ENCODE measurements around the gene BRME1.

Gene BRME1

DNA sequence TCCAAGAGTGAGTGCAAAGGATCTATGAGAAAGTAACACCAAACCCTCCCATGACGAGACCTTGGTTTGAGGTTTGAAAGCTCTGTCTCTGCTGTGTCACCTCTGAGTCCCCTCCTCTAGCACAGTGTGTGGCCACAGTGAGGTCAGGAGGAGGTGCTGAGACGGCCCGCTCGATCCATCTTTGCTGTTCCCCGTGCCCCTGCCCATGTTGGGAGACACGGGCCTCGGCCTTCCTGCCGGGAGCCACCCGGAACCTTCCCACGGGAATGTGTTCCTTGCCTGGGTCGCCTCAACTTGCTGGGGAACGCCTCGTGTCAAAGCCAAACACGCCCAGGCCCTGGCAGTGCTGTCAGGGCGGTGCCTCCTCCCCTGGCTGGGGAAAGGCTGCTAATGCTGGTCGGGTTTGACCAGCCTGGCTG, 18.9 kb downstream of the BRME1 start:
- no peak for DNase-seq

DNA sequence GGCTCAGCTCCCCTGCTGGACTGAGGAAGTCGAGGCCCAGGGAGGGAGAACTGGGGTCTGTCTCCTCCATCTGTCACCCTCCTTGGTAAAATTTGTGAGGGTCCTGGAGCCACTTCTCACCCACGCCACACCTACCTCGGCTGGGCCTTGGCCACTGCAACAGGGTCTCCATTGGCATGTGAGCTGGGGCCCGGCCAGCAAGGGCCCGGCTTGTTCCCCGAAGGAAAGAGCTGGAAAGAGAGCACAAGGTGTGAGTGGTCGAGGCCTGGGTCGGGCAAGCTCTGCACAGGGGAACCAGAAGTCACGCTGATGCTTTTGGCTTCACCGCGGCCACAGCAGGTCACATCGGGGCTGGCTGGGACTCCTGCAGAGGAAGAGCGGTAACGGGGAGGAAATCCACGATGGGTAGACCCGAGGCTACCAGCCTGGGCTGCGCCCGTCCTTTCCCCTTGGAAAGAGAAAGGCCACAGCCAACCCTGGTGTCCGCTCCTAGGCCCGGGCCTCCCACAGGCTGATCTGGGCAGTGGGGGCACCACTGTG, 20.0 kb downstream of the BRME1 start:
- DNase-seq: no peak

DNA sequence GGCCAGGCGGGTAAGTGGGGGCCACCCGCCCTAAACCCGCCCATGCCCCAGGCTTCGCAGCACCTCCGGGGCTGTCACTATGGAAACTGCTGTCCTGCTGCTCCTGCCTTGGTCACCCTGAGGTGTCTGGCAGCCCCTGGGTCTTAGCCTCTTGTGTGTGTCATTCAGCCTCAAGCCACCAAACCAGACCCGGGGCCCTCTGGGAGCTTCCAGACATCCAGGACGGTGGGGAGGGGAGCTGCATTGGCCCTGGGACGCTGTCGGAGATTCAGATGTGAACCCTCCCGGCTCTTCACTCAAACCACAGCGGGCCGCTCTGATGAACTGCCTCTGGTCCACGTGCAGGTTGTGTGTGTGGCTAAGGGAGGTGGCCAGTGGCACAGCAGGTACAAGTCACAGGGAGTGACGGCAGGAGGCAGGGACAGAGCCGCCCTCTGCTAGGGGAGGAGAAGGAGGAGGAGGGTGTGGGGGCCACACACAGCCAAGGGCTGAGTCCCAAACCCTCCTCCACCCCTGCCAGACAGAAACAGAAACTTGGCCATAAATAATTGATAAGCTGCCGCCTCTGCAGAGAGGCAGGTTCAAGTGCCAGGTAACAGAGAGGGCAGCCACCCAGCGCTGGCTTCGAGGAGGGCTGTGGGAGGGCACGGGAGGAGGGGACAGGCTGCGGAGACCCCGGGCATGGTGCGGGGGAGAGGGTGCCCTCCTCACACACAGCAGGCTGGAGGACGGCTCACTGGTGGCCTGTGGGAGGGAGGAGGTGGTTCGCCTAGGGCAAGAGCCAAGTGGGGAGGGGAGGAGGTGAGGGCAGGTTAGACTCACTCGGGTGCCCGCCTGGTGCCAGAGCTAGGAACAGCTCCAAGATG, 21.0 kb downstream of the BRME1 start:
- DNase-seq: no peak

DNA sequence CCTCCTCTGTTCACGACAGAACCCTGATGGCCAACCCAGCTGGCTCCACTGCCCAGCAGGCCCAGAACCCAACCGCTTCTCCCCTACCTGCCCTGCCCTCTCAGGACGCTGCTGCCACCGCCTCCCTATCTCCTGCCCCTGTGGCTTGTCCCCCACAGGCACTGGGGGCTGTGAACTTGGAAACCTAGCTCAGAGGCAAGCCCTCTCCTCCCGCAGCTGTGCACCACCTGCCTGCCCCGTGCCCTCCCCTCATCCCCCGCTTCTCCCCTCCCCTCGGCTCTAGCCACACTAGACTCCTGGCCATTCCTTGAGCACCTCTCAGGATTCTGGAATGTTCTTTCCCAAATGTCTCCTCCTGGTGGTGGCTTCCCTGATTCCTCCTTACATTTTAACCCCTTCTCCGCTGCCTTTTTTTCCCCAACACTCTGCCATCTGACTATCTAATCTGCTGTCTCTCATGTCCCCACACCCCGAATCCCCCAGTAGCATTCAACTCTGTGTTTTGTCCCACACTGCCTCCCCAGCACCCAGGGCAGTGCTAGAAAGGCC, 22.3 kb downstream of the BRME1 start:
- DNase-seq: no peak

DNA sequence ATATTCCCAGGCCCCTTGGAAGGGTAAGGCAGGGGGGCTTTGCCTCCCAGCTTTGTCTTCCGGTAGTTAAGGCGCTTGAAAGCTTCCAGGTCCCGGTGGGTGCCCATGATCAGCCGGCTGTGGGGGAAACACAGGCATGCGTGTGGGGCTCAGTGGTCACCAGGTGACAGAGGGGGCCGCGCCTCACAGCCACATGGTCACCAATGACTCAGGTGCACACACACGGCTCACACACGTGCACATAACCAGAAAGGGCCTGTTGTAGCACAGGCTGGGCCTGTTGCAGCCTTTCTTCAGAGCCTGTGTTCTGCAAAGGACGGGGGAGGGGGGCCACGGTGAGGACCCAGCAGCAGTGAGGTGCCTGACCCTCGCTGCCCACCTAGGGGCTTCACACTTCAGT, 23.1 kb downstream of the BRME1 start:
- no peak for DNase-seq

DNA sequence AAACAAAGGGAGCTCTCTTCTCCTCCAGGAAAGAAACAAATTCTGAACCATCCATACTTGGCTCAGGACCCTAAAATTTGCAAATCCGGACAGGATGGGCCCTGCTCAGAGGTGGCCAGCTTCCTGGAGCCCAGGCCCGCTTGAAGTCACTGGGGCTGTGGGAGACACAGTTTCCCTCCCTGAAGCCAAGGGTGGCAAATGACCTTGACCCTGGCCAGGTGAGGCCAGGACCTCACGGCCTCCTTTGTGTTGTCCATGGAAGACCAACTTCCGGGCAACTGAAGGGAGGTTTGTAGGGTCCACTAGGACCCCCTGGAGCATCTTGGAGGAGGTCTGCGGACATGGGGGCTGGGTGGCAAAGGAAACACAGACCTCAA, 23.5 kb downstream of the BRME1 start:
- no peak for DNase-seq

DNA sequence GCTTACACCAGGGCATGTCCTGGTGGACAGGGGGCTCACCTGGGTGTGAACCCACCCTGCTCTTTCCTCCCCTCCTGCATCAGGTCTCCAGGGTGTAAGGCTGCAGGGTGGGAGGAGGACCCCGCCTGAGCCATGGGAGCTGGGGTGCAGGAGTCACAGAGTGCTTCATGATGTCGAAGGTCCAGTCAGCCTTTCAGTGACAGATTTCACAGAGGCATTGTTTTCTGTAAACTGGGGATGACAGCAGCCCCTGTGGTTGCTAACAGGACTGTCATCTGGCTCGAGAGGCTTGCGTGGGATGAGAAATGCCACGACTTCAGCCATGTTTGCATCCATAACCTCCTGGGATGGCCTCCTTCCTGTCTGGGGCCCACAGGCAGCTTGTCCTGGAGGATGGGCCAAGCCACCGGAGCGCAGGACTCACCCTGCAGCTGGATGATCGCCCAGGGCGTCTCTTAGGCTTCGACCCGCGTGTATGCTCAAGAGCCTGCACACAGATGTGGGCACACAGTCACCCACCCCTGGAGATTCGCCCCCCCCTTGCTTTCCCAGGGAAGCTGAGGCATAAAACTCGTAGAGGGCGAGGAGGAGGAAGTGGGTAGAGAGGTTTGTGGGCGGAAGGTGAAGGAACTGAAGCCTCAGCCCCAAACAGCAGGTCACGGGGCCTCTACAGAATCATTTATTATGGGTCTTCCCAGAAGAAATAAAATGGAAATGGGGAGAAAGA, 24.1 kb downstream of the BRME1 start:
- DNase-seq: no peak

DNA sequence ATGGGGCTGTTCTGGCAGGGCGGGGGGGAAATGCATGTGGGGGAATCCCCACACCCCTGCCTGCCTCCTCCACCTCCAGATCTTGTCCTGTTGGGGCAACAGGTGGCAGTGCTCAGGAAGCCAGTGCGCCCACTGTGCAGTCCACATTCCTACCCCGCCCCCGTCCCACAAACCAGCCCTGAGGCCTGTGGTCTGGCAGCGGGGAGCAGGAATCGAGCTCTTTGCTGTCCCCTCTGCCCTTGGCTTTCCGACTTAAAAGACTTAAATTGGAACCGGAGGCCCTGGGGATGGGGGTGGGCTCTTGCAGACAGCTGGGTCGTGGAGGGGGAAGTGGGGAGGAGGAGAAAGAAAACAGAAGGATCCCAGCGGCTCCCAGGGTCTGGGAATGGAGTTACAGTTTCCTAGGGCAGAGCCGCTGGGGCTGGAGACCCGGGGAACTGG, 24.6 kb downstream of the BRME1 start:
- DNase-seq: no peak

DNA sequence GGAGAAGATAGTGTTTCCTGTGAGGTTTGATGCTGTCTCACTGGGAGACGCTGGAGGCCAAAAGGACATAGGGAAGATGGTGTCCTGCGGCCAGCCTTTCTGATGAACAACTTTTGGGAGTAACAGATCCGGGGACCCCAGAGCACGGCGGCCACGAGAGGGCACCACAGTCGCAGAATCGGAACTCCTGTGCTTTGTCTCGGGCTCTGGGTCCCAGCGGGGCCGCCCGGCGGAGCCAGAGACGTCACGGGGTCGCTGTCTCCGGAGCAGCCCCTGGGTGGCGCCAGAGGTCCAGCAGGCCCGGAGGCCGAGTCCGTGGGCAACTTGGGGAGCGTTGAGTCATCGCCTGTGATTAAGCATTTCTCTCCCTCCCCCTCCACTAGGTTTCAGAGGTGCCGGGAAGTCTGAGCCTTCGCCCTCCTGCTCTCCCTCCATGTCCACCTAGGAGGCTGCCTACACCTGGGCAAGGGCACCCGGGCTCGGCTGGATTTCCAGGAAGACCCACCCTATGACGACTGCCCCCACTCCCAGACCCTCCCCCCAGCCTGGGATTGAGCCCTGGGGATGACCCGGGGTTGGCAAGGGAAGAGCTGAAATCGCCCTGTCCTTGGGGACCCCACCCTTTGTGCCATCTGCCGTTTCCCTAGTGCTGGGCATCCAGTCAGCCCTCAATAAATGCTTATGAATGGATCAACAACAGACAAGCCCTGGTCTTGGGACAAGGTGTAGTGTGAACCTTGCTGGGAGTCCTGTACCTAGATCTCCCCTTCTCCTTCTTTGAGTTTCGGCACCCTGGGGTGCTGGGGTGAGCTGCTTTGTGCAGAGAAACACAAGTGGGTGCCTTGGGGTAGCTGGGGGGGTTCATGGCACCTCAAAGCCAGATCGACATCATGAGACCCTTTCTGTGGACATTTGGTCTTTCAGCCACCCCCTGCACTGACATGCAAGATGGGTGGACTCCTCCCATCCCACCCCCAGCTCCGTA, 25.6 kb downstream of the BRME1 start:
- DNase-seq: peak; percentile 98

DNA sequence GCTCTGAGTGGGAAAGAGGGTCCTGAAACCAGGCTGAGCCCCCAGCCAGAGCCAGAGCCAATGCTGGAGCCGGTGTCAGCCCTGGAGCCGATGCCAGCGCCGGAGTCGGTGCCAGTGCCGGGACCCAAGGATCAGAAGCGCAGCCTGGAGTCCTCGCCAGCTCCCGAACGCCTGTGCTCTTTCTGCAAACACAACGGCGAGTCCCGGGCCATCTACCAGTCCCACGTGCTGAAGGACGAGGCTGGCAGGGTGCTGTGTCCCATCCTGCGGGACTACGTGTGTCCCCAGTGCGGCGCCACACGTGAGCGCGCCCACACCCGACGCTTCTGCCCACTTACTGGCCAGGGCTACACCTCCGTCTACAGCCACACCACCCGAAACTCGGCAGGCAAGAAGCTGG, 28.6 kb downstream of the BRME1 start:
- no peak for DNase-seq

DNA sequence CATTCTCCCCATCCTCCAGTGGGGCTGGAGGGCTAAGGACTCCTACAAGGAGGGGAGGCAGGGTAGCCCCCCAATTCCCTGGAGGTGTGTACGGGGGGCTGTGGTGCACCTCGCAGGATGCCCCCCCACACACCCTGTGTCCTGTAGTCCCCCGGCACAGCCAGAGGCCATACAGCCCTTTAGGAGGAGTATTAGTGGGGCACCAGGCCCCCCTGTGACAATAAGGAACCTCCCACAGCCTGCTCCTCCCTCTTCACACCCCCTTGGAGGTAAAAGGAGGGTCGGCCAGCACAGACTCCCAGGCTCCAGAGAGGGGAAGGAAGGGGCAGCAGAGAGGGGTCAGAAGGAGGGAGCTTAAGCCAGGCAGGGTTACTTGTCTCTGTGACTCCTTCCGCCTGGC, 29.1 kb downstream of the BRME1 start, which contains the start of gene NANOS3:
TSS of gene NANOS3 (plus strand) at position 301 of the 400 bp plus-strand sequence. CDS start 115 bp downstream, outside the sequence.
- DNase-seq: no peak

DNA sequence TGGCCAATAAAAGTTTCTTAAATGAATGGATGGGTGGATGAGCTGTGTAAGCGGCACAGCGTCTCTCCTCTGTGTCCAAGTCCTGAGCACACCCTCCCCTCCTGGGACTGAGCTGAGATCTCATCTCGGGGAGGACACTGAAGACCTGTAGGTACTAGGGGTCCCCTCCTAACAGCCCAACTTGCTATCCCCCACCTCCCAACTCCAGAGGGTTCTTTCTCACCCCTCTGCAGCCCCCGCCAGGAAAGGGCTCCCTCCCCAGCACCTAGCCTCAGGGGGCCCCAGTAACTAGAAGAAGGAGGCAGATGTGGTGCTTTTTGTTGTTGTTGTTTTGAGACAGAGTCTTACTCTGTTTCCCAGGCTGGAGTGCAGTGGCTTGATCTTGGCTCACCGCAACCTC, 30.1 kb downstream of the BRME1 start:
- no peak for DNase-seq

DNA sequence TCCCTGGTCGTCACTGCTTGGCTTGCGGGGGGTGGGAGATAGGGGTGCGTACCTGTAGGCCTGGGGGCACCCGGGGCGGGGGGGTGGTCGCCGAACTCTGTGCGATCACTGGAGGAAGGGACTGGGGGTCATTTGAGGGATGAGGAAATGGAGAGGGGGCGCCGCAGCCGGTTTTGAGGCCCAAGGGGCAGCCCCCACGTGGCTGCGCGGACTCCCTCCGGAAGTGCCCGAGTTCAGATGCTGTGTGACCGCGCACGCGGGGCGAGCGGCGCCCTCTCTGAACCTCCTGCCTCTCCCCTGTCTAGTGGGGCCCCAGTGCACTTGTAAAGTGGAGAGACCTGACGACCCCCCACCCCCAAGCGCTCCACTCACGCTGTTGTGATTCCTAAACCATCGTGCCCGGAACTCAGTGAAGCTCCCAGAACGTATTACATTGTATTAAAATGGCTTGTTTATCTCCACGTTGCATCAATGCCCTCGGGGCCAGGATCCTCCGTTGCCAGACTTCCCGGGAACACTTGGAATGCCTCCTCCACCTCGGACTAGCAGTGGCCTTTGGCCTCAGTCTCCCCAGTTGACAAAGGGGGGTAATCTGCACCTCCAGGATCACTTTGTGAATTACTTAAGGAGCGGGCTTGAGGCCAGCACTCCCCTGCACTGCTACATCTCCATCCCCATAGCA, 31.9 kb downstream of the BRME1 start:
- DNase-seq: no peak

DNA sequence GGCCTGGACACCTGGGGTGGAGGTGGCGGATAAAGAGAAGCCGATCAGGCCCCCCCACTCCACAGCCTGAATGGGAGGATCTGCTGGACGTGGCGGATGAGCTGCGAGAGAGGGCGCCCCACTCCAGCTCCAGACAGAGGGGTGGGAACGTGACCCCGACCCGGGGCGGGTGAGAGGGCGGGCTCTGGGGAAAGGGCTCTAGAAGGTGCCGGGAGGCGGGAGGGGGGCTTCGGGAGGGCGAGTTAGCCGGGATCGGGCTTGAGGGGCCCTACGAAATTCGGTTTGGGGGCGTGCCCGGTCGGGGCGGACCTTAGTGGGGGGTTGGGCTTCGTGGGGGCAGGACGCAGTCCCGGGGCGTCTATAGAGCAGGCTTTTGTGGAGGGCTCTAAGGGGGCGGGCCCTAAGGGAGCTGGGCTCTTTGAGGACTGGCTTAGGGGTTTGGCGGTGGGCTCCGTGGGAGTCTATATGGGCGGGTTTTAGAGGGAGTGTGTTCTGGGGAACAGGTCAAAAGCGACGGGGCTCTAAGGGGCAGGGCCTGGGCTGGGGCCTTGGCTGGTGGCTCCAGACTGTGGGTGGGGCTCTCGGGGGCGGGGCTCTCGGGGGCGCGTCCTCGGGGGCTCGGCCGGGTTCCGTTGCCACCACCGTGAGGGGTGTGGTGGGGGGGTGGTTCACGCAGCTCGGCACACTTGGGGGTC, 33.1 kb downstream of the BRME1 start:
- DNase-seq: no peak

DNA sequence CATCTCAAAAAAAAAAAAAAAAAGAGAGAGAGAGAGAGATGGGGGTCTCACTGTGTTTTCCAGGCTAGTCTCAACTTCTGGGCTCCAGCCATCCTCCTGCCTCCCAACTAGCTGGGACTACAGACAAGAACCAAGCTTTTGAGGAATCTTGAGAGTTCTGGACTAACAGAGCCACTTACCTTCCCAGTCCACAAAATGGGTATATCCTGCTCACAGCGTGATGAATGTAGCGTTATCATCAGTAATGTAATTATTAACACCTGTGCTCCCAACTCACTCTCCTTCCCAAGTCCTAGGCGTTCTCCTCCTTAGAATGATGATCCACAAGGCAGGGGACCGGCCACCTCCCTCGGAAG, 33.6 kb downstream of the BRME1 start:
- no peak for DNase-seq

DNA sequence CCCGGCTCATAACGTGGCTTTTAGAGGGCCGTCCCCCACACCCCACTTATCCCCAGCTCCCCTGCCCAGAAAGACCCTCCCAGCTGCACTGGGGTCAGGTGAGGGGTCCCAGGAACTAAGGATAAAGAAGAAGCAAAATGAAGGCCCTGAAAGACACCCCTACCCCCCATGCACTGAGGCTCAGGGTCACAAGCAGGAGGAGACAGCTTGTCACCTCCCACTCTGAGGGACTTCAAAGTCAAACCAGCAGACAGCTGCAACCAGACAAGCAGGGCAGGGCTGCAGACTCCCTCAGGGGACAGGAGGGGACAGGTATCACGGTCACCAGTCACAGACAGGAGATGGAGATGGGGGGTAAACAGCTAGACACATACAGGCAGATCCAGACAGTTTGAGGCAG, 35.0 kb downstream of the BRME1 start:
- no peak for DNase-seq

DNA sequence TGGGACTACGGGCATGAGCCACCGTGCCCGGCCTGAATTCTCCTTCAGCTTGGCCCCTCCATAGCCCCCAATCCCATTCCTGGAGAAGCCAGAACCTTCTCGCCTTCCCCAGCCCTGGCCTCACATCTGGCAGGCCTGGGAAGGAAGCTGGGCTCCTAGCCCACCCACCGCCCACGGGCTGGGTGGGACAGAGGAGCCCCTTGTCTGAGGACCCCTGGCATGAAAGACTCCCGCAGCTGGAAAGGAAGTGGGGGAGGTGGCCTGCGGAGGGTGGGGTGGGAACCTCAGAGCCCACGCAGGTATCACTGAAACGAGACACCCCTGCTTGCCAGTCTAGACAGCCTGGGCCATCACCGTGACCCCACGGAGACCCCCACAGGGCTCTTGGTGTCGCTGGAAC, 36.6 kb downstream of the BRME1 start:
- no peak for DNase-seq

DNA sequence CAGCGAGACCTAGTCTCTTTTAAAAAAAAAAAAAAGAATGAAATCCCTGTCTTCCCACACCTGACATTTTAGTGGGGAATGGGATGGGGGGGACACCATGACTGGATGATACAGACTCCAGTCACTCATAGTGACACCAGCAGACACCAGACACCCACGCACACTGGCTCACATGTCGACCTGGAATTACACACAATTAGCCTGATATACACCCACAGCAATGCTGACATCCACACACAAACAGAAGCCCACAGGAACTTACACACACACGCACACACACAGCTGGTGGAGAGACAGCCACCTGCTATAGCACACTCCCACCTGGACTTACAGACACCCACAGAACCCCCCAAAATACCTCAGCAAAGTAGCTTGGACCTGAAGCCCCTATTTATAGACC, 37.3 kb downstream of the BRME1 start:
- DNase-seq: no peak

DNA sequence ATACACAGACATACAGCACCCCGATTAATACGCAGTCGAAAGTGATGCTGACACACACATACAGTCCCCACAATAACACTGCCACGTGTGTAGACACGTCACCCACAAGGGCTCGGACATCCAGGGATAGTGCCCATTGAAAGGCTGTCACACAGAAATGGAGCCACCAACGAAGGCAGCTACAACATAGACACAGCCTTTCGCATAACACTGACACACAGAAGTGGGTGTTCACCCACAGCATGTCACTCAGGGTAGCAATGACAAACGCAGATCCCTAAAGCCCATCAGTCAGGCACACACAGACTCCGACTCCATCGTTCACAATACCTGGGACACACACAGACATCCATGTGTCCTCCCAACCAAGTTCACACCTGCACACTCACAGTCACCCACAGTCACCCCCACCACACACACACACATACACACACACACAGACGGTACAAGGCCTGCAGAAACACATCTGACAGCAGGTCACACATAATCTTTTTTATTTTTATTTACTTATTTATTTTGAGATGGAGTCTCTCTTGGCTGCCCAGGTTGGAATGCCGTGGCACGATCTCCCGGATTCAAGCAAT, 39.4 kb downstream of the BRME1 start:
- no peak for DNase-seq

DNA sequence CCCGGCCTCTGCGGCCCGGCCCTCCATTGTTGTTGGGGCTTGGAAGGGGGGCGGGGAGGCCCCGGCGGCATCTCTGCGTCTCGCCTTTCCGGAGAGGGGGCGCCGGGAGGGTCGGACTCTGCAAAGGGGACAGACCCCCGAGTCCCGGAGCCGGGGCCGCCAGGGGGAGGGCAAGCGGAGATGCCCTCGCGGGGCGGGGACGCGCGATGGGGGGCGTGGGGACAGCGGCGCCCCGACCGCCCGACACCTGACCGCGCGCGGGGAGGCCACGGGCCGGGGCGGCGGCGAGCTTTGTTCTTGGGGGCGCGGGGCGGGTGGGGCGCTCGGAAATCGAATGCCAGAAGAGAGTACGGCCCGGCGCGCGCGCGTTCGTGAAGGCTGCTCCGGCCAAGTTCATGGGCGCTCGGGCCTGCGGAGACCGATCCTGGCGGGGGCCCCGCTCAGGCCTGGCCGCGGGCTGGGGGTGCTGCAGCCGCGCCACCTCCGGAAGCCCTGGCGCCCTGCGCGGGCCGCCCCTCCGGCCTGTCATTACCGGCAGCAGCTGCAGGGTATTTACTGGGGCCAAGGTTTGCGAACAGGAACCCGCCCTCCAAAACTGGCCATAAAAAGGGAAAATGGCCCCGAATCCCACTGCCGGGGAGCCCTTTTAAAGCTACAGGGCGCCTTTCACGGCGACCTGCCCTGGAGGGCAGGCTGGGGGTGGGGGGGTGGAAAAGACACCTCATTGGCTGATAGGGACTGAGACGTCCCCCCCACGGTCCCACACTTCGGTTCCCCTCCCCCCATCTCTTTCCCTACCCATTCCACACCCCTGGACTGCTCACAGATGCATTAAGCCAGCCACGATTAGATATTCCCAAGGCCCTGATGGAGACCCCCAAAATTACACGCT, 40.1 kb downstream of the BRME1 start:
- DNase-seq: no peak

Data from T-helper 9 cell (primary cell).